Small intestine (tissue), 7 donors: ENCODE results near the gene CGB8. TPM values are rescaled to one million over a fixed set of nuclear protein-coding genes. Genes with fewer than 3 reads are reported as not detected.

Experiments used
- DNase-seq, 2 donors: peaks; one replicate each; pipeline versions ENCODE4 v3.0.0 to v3.0.0-alpha.2; 2013
- FAIRE-seq: peaks from 2 replicates; lab custom pipeline; 2012; peaks lifted over from hg19 to GRCh38; lab: Jason Lieb, UNC
- H3K27ac ChIP-seq, 3 donors: one replicate each; pipeline ENCODE4 v1.5.1; 2013; ENCODE audit warnings: low read length in 2 of 3, mild to moderate bottlenecking in 2 of 3, control low read depth in 1 of 3, inconsistent platforms in 1 of 3, low read depth in 1 of 3, moderate library complexity in 1 of 3
- H3K27me3 ChIP-seq, 3 donors: one replicate each; pipeline ENCODE4 v1.6.1; 2013; ENCODE audit warnings: low read length in 3 of 3, inconsistent platforms in 1 of 3; ENCODE audit not compliant: control insufficient read depth in 3 of 3, insufficient read depth in 3 of 3
- H3K36me3 ChIP-seq, 3 donors: one replicate each; pipeline ENCODE4 v1.6.1; 2013; ENCODE audit warnings: low read length in 3 of 3, inconsistent platforms in 1 of 3, low read depth in 1 of 3, mild to moderate bottlenecking in 1 of 3, moderate library complexity in 1 of 3; ENCODE audit not compliant: control insufficient read depth in 3 of 3, insufficient read depth in 2 of 3
- H3K4me1 ChIP-seq, 3 donors: one replicate each; pipeline ENCODE4 v1.6.1; 2013; ENCODE audit warnings: low read length in 2 of 3, inconsistent platforms in 1 of 3, low read depth in 1 of 3, mild to moderate bottlenecking in 1 of 3, moderate library complexity in 1 of 3; ENCODE audit not compliant: control insufficient read depth in 3 of 3, insufficient read depth in 2 of 3
- H3K4me3 ChIP-seq, 3 donors: one replicate each; pipeline ENCODE4 v1.5.1; 2013; ENCODE audit warnings: low read length in 3 of 3, control low read depth in 1 of 3, inconsistent platforms in 1 of 3, low read depth in 1 of 3, mild to moderate bottlenecking in 1 of 3, moderate library complexity in 1 of 3
- H3K9me3 ChIP-seq, 2 donors: one replicate each; pipeline ENCODE4 v1.6.1; 2013; ENCODE audit warnings: low read depth in 1 of 2, low read length in 1 of 2; ENCODE audit not compliant: control insufficient read depth in 2 of 2, insufficient read depth in 1 of 2
- WGBS, 3 donors: extraction: QIAGEN DNeasy Blood & Tissue Kit; methylation state at CpG; one replicate each; pipeline ENCODE4 v1.1.7; 2013; 5-methylcytosine and 5-hydroxymethylcytosine counted together
- polyA plus RNA-seq, 4 donors: library from polyadenylated mRNA; stranded (reverse) in 3 of 4; unstranded in 1 of 4; fragments of 200-250 nt in 3 of 4; fragments of 120-200 nt in 1 of 4; gene quantifications; one replicate each; pipeline versions ENCODE4 v1.2.1 to v1.2.3, GENCODE V29; 2013
- donor health status: healthy with polysubstance abuse.
- donor health status: control.
- donor health status: control.
- donor health status: Bipolar disorder and iron deficiency.
- donor health status: healthy.

The CGB8 gene
- polyA plus RNA-seq, 4 donors, result not detected

DNA sequence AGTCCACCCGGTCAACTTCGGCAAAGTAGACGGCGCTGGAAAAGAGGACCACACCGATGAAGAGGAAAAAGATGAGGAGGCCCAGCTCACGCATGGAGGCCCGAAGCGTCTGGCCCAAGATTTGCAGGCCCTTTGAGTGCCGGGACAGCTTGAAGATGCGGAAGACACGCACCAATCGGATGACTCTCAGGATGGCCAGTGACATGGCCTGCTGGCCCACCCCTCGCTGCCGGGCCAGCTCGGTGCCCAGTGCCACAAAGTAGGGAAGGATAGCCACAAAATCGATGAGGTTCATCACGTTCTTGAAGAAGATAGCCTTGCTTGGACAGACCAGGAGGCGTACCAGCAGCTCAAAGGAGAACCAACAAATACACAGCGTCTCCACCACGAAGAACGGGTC is 21.5 kb upstream of the CGB8 start:
- WGBS, 3 donors, result 95 to 97% (median 95%) methylated on average over 21 of the region's 21 CpGs
- FAIRE-seq, result no peak

GRCh38 chr19:49069026-49069425 is 20.1 kb upstream of the CGB8 start:
- Histone ChIP-seq H3K4me1 (no peaks in the 10 kb centered on the region), H3K27ac (no peak overlapping the region), H3K9me3 (peaks cover 0 to 7% of the 10 kb centered on the region in 2 donors), H3K36me3 (no peaks in the 10 kb centered on the region), H3K4me3 (no peak overlapping the region), H3K27me3 (peaks cover 3 to 80% (median 35%) of the 10 kb centered on the region in 3 donors)
- DNase-seq, result no peak
- FAIRE-seq, result no peak
- 90 to 97% (median 90%) methylated on average over 9 of the region's 9 CpGs for WGBS, 3 donors

More for the DNA sequence above, 21.5 kb upstream of the CGB8 start:
- H3K27me3 ChIP-seq, result peaks cover 3 to 71% (median 34%) of the 10 kb centered on the region in 3 donors
- DNase-seq, result no peak
- H3K9me3 ChIP-seq, result peaks cover 0 to 7% of the 10 kb centered on the region in 2 donors
- H3K27ac ChIP-seq, result no peak overlapping the region
- H3K4me3 ChIP-seq, result no peak overlapping the region
- no peaks in the 10 kb centered on the region for H3K36me3 ChIP-seq
- no peaks in the 10 kb centered on the region for H3K4me1 ChIP-seq

GRCh38 chr19:49067554-49067953 is 18.6 kb upstream of the CGB8 start:
- no peak overlapping the region for H3K27ac ChIP-seq
- DNase-seq (no peak), FAIRE-seq (no peak)
- H3K4me3 ChIP-seq, result no peak overlapping the region
- peaks cover 0 to 7% of the 10 kb centered on the region in 2 donors for H3K9me3 ChIP-seq
- H3K36me3 ChIP-seq, result no peaks in the 10 kb centered on the region
- WGBS, 3 donors, result 59 to 62% (median 60%) methylated on average over 3 of the region's 3 CpGs
- no peaks in the 10 kb centered on the region for H3K4me1 ChIP-seq
- H3K27me3 ChIP-seq, result peaks cover 3 to 77% (median 28%) of the 10 kb centered on the region in 3 donors

- no peak overlapping the region for H3K4me3 ChIP-seq
- H3K27ac ChIP-seq, result no peak overlapping the region
- FAIRE-seq (no peak), DNase-seq (no peak)
- H3K27me3 ChIP-seq, result peaks cover 0 to 82% (median 20%) of the 10 kb centered on the region in 3 donors
- peaks cover 0 to 7% of the 10 kb centered on the region in 2 donors for H3K9me3 ChIP-seq
- H3K36me3 ChIP-seq, result no peaks in the 10 kb centered on the region
- H3K4me1 ChIP-seq, result no peaks in the 10 kb centered on the region
- 36 to 47% (median 37%) methylated on average over 10 to 13 of the region's 13 CpGs for WGBS, 3 donors
Measured at GRCh38 chr19:49065905-49066512, 17.1 kb upstream of the CGB8 start.

- FAIRE-seq (no peak), DNase-seq (peak in 1 of 2 donors; percentile 27)
- WGBS, 3 donors, result 3 to 7% (median 4%) methylated on average over 33 to 53 of the region's 53 CpGs
- Histone ChIP-seq H3K27me3 (peaks cover 0 to 76% (median 18%) of the 10 kb centered on the region in 3 donors), H3K27ac (no peak within 1 kb of the TSS), H3K9me3 (no peaks in the 10 kb centered on the region), H3K4me1 (no peaks in the 10 kb centered on the region), H3K36me3 (no peaks in the 10 kb centered on the region), H3K4me3 (peak within 1 kb of the TSS in 2 of 3 donors; percentile 7 to 17)
Measured at GRCh38 chr19:49064768-49065611, 16.1 kb upstream of the CGB8 start, which contains the start of gene NTF4. NTF4 (minus strand) TSS chr19:49064818; CDS start chr19:49061997, 2,821 bp downstream.

- FAIRE-seq (no peak), DNase-seq (no peak)
- Histone ChIP-seq H3K4me3 (no peak overlapping the region), H3K36me3 (no peaks in the 10 kb centered on the region), H3K27me3 (peaks cover 0 to 76% (median 18%) of the 10 kb centered on the region in 3 donors), H3K9me3 (no peaks in the 10 kb centered on the region), H3K27ac (no peak overlapping the region), H3K4me1 (no peaks in the 10 kb centered on the region)
- WGBS, 3 donors, result 40 to 51% (median 51%) methylated on average over 7 to 10 of the region's 10 CpGs
Measured at GRCh38 chr19:49064029-49064629, 15.2 kb upstream of the CGB8 start.

- FAIRE-seq (no peak), DNase-seq (no peak)
- peaks cover 0 to 87% (median 18%) of the 10 kb centered on the region in 3 donors for H3K27me3 ChIP-seq
- H3K9me3 ChIP-seq, result peaks cover 0 to 2% of the 10 kb centered on the region in 2 donors
- H3K27ac ChIP-seq, result no peak overlapping the region
- H3K4me1 ChIP-seq, result peaks cover 0 to 15% (median 2%) of the 10 kb centered on the region in 3 donors
- 49 to 62% (median 58%) methylated on average over 19 to 25 of the region's 25 CpGs for WGBS, 3 donors
- no peaks in the 10 kb centered on the region for H3K36me3 ChIP-seq
- no peak overlapping the region for H3K4me3 ChIP-seq
Measured at GRCh38 chr19:49061445-49061844, 12.5 kb upstream of the CGB8 start.

GRCh38 chr19:49061000-49061399 is 12.1 kb upstream of the CGB8 start:
- Histone ChIP-seq H3K4me1 (peaks cover 0 to 17% (median 2%) of the 10 kb centered on the region in 3 donors), H3K9me3 (peaks cover 0 to 2% of the 10 kb centered on the region in 2 donors), H3K27ac (no peak overlapping the region), H3K27me3 (peaks cover 0 to 87% (median 15%) of the 10 kb centered on the region in 3 donors), H3K36me3 (no peaks in the 10 kb centered on the region), H3K4me3 (no peak overlapping the region)
- WGBS, 3 donors, result 92 to 96% (median 94%) methylated on average over 2 of the region's 2 CpGs
- DNase-seq (no peak), FAIRE-seq (no peak)
